SK-N-SH (cell line): ENCODE results near the gene TNFRSF4. TPM values are rescaled to one million over a fixed set of nuclear protein-coding genes. Genes with fewer than 3 reads are reported as not detected.

ENCODE experiments used
- CTCF ChIA-PET: fragments of 300-600, 350-600 bp; formaldehyde crosslinking; extraction: SDS; loops from one replicate; lab custom pipeline; 2021; lab: Yijun Ruan, JAX
- POLR2A ChIA-PET: fragments of 350-600 bp; sonication (Branson Sonifier 250); formaldehyde crosslinking; extraction: SDS; loops from one replicate; lab custom pipeline; 2020; ENCODE audit warnings: antibody characterized with exemption, inconsistent platforms; lab: Yijun Ruan, JAX
- DNase-seq: peaks from one replicate; pipeline ENCODE4 v3.0.0; 2012
- H2AFZ ChIP-seq: fragments of 200-600 bp; sonication (generic); 2 replicates; pipeline ENCODE4 v1.8.1; 2016; ENCODE audit warnings: antibody characterized with exemption, mild to moderate bottlenecking, low read depth
- H3F3A ChIP-seq: fragments of 200-600 bp; sonication (generic); replicated peaks from 2 replicates; pipeline ENCODE3; 2016; ENCODE audit warnings: antibody characterized with exemption, mild to moderate bottlenecking; ENCODE audit not compliant: insufficient read depth
- H3K27ac ChIP-seq, 2 experiments: fragments of 200-500 bp in 1 of 2; fragments of 200-600 bp in 1 of 2; sonication (Bioruptor generic) in 1 of 2; sonication (generic), shearing (Covaris generic) in 1 of 2; 2 replicates each; pipeline versions ENCODE4 v1.5.1 to v1.6.1; 2014 to 2016; ENCODE audit warnings: low read depth in 2 of 2, inconsistent platforms in 1 of 2, low read length in 1 of 2, mild to moderate bottlenecking in 1 of 2, mixed read lengths in 1 of 2
- H3K27me3 ChIP-seq: fragments of 200-600 bp; sonication (generic), shearing (Covaris generic); 2 replicates; pipeline ENCODE4 v1.6.1; 2016; ENCODE audit warnings: mixed run types; ENCODE audit not compliant: insufficient read depth
- H3K36me3 ChIP-seq, 2 experiments: fragments of 200-500 bp in 1 of 2; fragments of 200-600 bp in 1 of 2; sonication (Bioruptor generic) in 1 of 2; sonication (generic) in 1 of 2; replicated peaks in 1 of 2; 2 replicates each; pipeline versions ENCODE3 to v1.5.1; 2014 to 2016; ENCODE audit warnings: low read length in 1 of 2, mild to moderate bottlenecking in 1 of 2; ENCODE audit not compliant: insufficient read depth in 2 of 2, control insufficient read depth in 1 of 2
- H3K4me1 ChIP-seq, 2 experiments: fragments of 200-500 bp in 1 of 2; fragments of 200-600 bp in 1 of 2; sonication (Bioruptor generic) in 1 of 2; sonication (generic), shearing (Covaris generic) in 1 of 2; 2 replicates each; pipeline versions ENCODE4 v1.5.1 to v1.6.1; 2014 to 2016; ENCODE audit warnings: low read depth in 1 of 2, low read length in 1 of 2, mixed run types in 1 of 2; ENCODE audit not compliant: insufficient read depth in 2 of 2, control insufficient read depth in 1 of 2
- H3K4me2 ChIP-seq: fragments of 200-600 bp; sonication (generic), shearing (Covaris generic); 2 replicates; pipeline ENCODE4 v1.6.1; 2017; ENCODE audit warnings: mixed run types
- H3K4me3 ChIP-seq, 2 experiments: fragments of 200-500 bp in 1 of 2; fragments of 200-600 bp in 1 of 2; sonication (Bioruptor generic) in 1 of 2; sonication (generic), shearing (Covaris generic) in 1 of 2; 2 replicates each; pipeline versions ENCODE4 v1.5.1 to v1.8.1; 2014 to 2016; ENCODE audit warnings: low read depth in 2 of 2, inconsistent platforms in 1 of 2, low read length in 1 of 2, mild to moderate bottlenecking in 1 of 2, mixed read lengths in 1 of 2, moderate library complexity in 1 of 2
- H3K79me2 ChIP-seq: fragments of 200-600 bp; sonication (generic); 2 replicates; pipeline ENCODE4 v1.8.1; 2017; ENCODE audit warnings: mild to moderate bottlenecking; ENCODE audit not compliant: insufficient read depth
- H3K9ac ChIP-seq: fragments of 200-600 bp; sonication (generic); 2 replicates; pipeline ENCODE4 v1.6.1; 2017; ENCODE audit warnings: mixed run types
- H3K9me2 ChIP-seq: fragments of 200-600 bp; sonication (generic); 2 replicates; pipeline ENCODE4 v1.6.1; 2017; ENCODE audit warnings: mixed run types
- H3K9me3 ChIP-seq: fragments of 200-600 bp; sonication (generic); 2 replicates; pipeline ENCODE4 v1.6.1; 2017; ENCODE audit warnings: mixed run types, mild to moderate bottlenecking, moderate library complexity
- H4K20me1 ChIP-seq: fragments of 200-600 bp; sonication (generic); 2 replicates; pipeline ENCODE4 v1.6.1; 2017; ENCODE audit warnings: mild to moderate bottlenecking, mixed run types; ENCODE audit not compliant: insufficient read depth
- FOXJ3 ChIP-seq: sonication (generic); formaldehyde crosslinking; IDR thresholded peaks from 2 replicates; pipeline ENCODE4 v1.5.1; 2020; ENCODE audit warnings: mild to moderate bottlenecking, missing genetic modification reagents
- FOXM1 ChIP-seq: IDR thresholded peaks from 2 replicates; pipeline ENCODE4 v1.4.0; 2012; ENCODE audit warnings: low read depth, mild to moderate bottlenecking
- IRF3 ChIP-seq: fragments of 150-350 bp; IDR thresholded peaks from 2 replicates; pipeline ENCODE4 v1.6.1; 2016; ENCODE audit warnings: mild to moderate bottlenecking, low read depth, low read length
- JUND ChIP-seq: IDR thresholded peaks from 2 replicates; pipeline ENCODE4 v1.4.0; 2012
- MAX ChIP-seq: IDR thresholded peaks from 2 replicates; pipeline ENCODE4 v1.4.0; 2012; ENCODE audit warnings: low read depth
- MEF2A ChIP-seq: IDR thresholded peaks from 2 replicates; pipeline ENCODE4 v1.4.0; 2012; ENCODE audit warnings: low read depth, borderline replicate concordance
- MXI1 ChIP-seq: IDR thresholded peaks from 2 replicates; pipeline ENCODE4 v1.6.1; 2012; ENCODE audit warnings: mild to moderate bottlenecking, low read depth, low read length, improper control_type of control experiment
- NFIC ChIP-seq: IDR thresholded peaks from 2 replicates; pipeline ENCODE4 v1.4.0; 2012; ENCODE audit warnings: borderline replicate concordance
- POLR2AphosphoS5 ChIP-seq: IDR thresholded peaks from 2 replicates; pipeline ENCODE4 v1.6.1; 2012; ENCODE audit warnings: low read depth, low read length
- RAD21 ChIP-seq: IDR thresholded peaks from 2 replicates; pipeline ENCODE4 v1.6.1; 2012; ENCODE audit warnings: mild to moderate bottlenecking, low read length
- RCOR1 ChIP-seq: fragments of 150-350 bp; IDR thresholded peaks from 2 replicates; pipeline ENCODE4 v1.6.1; 2017; ENCODE audit warnings: antibody characterized with exemption, low read length
- REST ChIP-seq: IDR thresholded peaks from 2 replicates; pipeline ENCODE4 v1.6.1; 2012; ENCODE audit warnings: mild to moderate bottlenecking, low read depth, low read length, moderate library complexity
- SIN3A ChIP-seq: IDR thresholded peaks from 2 replicates; pipeline ENCODE4 v1.6.1; 2012; ENCODE audit warnings: low read depth, mild to moderate bottlenecking, low read length, moderate library complexity, borderline replicate concordance
- USF2 ChIP-seq: fragments of 150-350 bp; IDR thresholded peaks from 2 replicates; pipeline ENCODE4 v1.6.1; 2017; ENCODE audit warnings: antibody characterized with exemption, low read length, low read depth, borderline replicate concordance
- WGBS: methylation state at CpG from one replicate; pipeline ENCODE4 v1.1.6; 2017; ENCODE audit warnings: low lambda C conversion rate; 5-methylcytosine and 5-hydroxymethylcytosine counted together
- polyA plus RNA-seq, 3 experiments: library from polyadenylated mRNA; depleted of rRNA; stranded (reverse); fragments of >200 nt; gene quantifications; 2 replicates each; pipeline ENCODE4 v1.2.3, GENCODE V29; 2012

The TNFRSF4 gene
- polyA plus RNA-seq, 1 of the 3 experiments (the other 2 are of a cell fraction) = not detected

GRCh38 chr1:1204425-1204920 is 9.5 kb downstream of the TNFRSF4 start:
- H3K4me3 ChIP-seq = no peak overlapping the region
- H3K27ac ChIP-seq = no peak overlapping the region
- no peak overlapping the region for H3K9ac ChIP-seq
- ChIA-PET POLR2A (no interaction called here), CTCF (interaction anchor here (3.8 kb wide), 1 partner anchor 82 kb away, joined by 16 read pairs; no protein-coding TSS in a partner anchor)
- H3K79me2 ChIP-seq = no peaks in the 10 kb centered on the region
- peaks cover 7% of the 10 kb centered on the region; the same call in 1 of the 2 replicates for H3K27me3 ChIP-seq
- 54% methylated on average over 2 of the region's 8 CpGs for WGBS
- H3F3A ChIP-seq = no peaks in the 10 kb centered on the region
- H2AFZ ChIP-seq = no peak overlapping the region
- TF ChIP-seq RCOR1 (no peak), RAD21 (no peak), SIN3A (no peak), IRF3 (no peak), POLR2AphosphoS5 (no peak), REST (no peak), NFIC (no peak), MXI1 (no peak)
- no peaks in the 10 kb centered on the region for H4K20me1 ChIP-seq
- peaks cover 3 to 8% of the 10 kb centered on the region in 2 experiments; a peak in 1 of 4 replicates for H3K4me1 ChIP-seq
- no peaks in the 10 kb centered on the region for H3K9me3 ChIP-seq
- DNase-seq = peak; percentile 24
- H3K4me2 ChIP-seq = no peak overlapping the region
- no peaks in the 10 kb centered on the region for H3K36me3 ChIP-seq
- H3K9me2 ChIP-seq = no peaks in the 10 kb centered on the region

- Histone ChIP-seq H3K9me2 (no peaks in the 10 kb centered on the region), H3K4me3 (no peak overlapping the region), H3K9me3 (no peaks in the 10 kb centered on the region), H3K79me2 (no peaks in the 10 kb centered on the region), H3K4me2 (no peak overlapping the region), H3K4me1 (peaks cover 3 to 8% of the 10 kb centered on the region in 2 experiments; a peak in 1 of 4 replicates), H4K20me1 (no peaks in the 10 kb centered on the region), H2AFZ (no peak overlapping the region), H3K36me3 (no peaks in the 10 kb centered on the region), H3K27ac (no peak overlapping the region), H3K9ac (no peak overlapping the region), H3F3A (no peaks in the 10 kb centered on the region), H3K27me3 (peaks cover 7% of the 10 kb centered on the region; the same call in 1 of the 2 replicates)
- ChIA-PET CTCF (interaction anchor here (3.8 kb wide), 1 partner anchor 81 kb away, joined by 16 read pairs; no protein-coding TSS in a partner anchor), POLR2A (interaction anchor here (0.6 kb wide), 1 partner anchor 10 kb away, joined by 3 read pairs; the partner anchor contains the start of gene TNFRSF4)
- peak; percentile 74 for DNase-seq
- 53% methylated on average over 3 of the region's 49 CpGs for WGBS
- TF ChIP-seq IRF3 = no peak
- TF ChIP-seq NFIC = no peak
- no peak for TF ChIP-seq SIN3A
- TF ChIP-seq MAX = no peak
- TF ChIP-seq FOXJ3 (CRISPR knock-in tag) = no peak
- no peak for TF ChIP-seq USF2
- no peak for TF ChIP-seq RCOR1
- no peak for TF ChIP-seq MEF2A
- TF ChIP-seq JUND = no peak
- TF ChIP-seq RAD21 = no peak
- TF ChIP-seq FOXM1 = no peak
Observed at GRCh38 chr1:1203561-1204424, 10.2 kb downstream of the TNFRSF4 start.
